Body of pancreas (tissue), 4 donors: ENCODE results near the gene ZCCHC9.

Experiments used
- POLR2A ChIP-seq, 3 donors: fragments of 450-650 bp; IDR thresholded peaks; one replicate each; pipeline ENCODE4 v1.6.1; 2016; ENCODE audit warnings: antibody characterized with exemption in 3 of 3, mild to moderate bottlenecking in 2 of 3
- TF ChIP-seq, protein P1 (sequence below), 7 experiments: fragments of 450-650 bp in 4 of 7; fragments of 200-600 bp in 3 of 7; sonication (generic) in 3 of 7; IDR thresholded peaks; one replicate each; pipeline ENCODE4 v1.5.1; 2016 to 2019; ENCODE audit warnings: antibody characterized with exemption in 7 of 7

DNA sequence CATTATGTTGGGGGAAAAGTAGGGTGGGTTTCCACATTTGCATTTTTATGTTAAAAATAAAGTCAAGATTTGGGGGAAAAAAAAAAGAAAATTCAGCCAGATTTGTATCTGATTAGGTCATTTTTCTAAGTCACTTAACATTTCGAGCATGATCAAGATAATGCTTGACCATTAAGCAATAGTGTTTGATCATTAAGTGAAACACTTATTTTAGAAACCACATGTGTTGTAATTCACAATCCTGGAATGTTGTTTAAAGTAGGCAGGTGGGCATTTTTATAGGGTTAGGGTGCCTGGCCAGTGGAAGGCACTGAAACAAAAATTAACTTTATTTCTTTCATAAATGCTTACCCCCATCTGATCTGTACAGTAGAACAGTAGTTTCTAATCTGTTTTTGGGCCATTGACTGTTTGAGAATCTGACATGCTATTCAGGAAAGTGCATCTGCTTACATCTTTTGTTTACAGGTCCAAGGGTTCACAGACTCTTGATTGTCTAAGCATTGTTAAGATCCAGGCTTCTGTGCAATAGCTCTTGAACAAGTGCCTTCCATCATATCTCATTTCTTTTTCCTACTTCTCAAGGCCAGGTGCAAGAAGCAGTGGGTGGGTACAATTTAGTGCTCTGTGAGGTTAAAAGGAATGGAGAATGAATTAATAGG, 9.1 kb downstream of the ZCCHC9 start:
- TF ChIP-seq, protein P1, sequence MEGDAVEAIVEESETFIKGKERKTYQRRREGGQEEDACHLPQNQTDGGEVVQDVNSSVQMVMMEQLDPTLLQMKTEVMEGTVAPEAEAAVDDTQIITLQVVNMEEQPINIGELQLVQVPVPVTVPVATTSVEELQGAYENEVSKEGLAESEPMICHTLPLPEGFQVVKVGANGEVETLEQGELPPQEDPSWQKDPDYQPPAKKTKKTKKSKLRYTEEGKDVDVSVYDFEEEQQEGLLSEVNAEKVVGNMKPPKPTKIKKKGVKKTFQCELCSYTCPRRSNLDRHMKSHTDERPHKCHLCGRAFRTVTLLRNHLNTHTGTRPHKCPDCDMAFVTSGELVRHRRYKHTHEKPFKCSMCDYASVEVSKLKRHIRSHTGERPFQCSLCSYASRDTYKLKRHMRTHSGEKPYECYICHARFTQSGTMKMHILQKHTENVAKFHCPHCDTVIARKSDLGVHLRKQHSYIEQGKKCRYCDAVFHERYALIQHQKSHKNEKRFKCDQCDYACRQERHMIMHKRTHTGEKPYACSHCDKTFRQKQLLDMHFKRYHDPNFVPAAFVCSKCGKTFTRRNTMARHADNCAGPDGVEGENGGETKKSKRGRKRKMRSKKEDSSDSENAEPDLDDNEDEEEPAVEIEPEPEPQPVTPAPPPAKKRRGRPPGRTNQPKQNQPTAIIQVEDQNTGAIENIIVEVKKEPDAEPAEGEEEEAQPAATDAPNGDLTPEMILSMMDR (IDR thresholded peaks at IDR 0.05): no peak
- no peak for TF ChIP-seq POLR2A (IDR thresholded peaks at IDR 0.05)
